Activated CD4-positive, alpha-beta T cell treated with anti-CD3 and anti-CD28 coated beads, Interleukin-2, amount 50 U/mL, for 1 hour (primary cell): ENCODE data around the gene ZNF622.

Experiments used
- DNase-seq: peaks from one replicate; pipeline ENCODE4 v3.0.0-alpha.2; 2020

ZNF622 gene

GRCh38 chr5:16465544-16466432 is at the start of gene ZNF622:
Gene ZNF622, minus strand, starts transcription at chr5:16465800. Its CDS starts 135 bp downstream, at chr5:16465665.
- peak; percentile 86 for DNase-seq

- no peak for DNase-seq
These were observed 44.5 kb upstream of the ZNF622 start for GRCh38 chr5:16510098-16510497.

- no peak for DNase-seq
These were observed 43.3 kb upstream of the ZNF622 start for GRCh38 chr5:16508730-16509531.

GRCh38 chr5:16507716-16508115 is 42.1 kb upstream of the ZNF622 start:
- no peak for DNase-seq

- DNase-seq: no peak
These were observed 40.3 kb upstream of the ZNF622 start for GRCh38 chr5:16505904-16506303.

- DNase-seq: no peak
These were observed 39.7 kb upstream of the ZNF622 start for GRCh38 chr5:16505140-16505891.

GRCh38 chr5:16504571-16504970 is 39.0 kb upstream of the ZNF622 start:
- DNase-seq: no peak

- DNase-seq: no peak
These were observed 37.3 kb upstream of the ZNF622 start for GRCh38 chr5:16502866-16503265.

GRCh38 chr5:16500024-16500423 is 34.4 kb upstream of the ZNF622 start:
- no peak for DNase-seq

- no peak for DNase-seq
These were observed 31.9 kb upstream of the ZNF622 start for GRCh38 chr5:16497546-16497945.

GRCh38 chr5:16493261-16493660 is 27.7 kb upstream of the ZNF622 start:
- no peak for DNase-seq

- DNase-seq: no peak
These were observed 27.0 kb upstream of the ZNF622 start for GRCh38 chr5:16492398-16493140.

GRCh38 chr5:16490911-16491310 is 25.3 kb upstream of the ZNF622 start:
- DNase-seq: no peak

- DNase-seq: no peak
These were observed 23.8 kb upstream of the ZNF622 start for GRCh38 chr5:16489322-16489791.

GRCh38 chr5:16487456-16487855 is 21.9 kb upstream of the ZNF622 start:
- no peak for DNase-seq

GRCh38 chr5:16486711-16487111 is 21.1 kb upstream of the ZNF622 start:
- DNase-seq: no peak

- DNase-seq: no peak
These were observed 20.1 kb upstream of the ZNF622 start for GRCh38 chr5:16485656-16486055.

GRCh38 chr5:16484081-16484480 is 18.5 kb upstream of the ZNF622 start:
- no peak for DNase-seq

- DNase-seq: no peak
These were observed 17.8 kb upstream of the ZNF622 start for GRCh38 chr5:16483361-16483760.

GRCh38 chr5:16482891-16483290 is 17.3 kb upstream of the ZNF622 start:
- DNase-seq: no peak

GRCh38 chr5:16480821-16481538 is 15.4 kb upstream of the ZNF622 start:
- DNase-seq: no peak

- no peak for DNase-seq
These were observed 14.5 kb upstream of the ZNF622 start for GRCh38 chr5:16480144-16480543.
